LHCN-M2 (cell line): ENCODE results near the gene RGS2. TPM values are rescaled to one million over a fixed set of nuclear protein-coding genes. Genes with fewer than 3 reads are reported as not detected.

Experiments used
- DNase-seq: peaks from one replicate; pipeline ENCODE4 v3.0.0-alpha.2; 2012; ENCODE audit warnings: low read depth
- total RNA-seq: library from RNA; depleted of rRNA; stranded (reverse); fragments of >200 nt; gene quantifications from 2 replicates; pipeline ENCODE4 v1.2.3, GENCODE V29; 2014; rRNA removed

The RGS2 gene
- total RNA-seq, 1 experiment from 2014 or later: 21.1 TPM

DNA sequence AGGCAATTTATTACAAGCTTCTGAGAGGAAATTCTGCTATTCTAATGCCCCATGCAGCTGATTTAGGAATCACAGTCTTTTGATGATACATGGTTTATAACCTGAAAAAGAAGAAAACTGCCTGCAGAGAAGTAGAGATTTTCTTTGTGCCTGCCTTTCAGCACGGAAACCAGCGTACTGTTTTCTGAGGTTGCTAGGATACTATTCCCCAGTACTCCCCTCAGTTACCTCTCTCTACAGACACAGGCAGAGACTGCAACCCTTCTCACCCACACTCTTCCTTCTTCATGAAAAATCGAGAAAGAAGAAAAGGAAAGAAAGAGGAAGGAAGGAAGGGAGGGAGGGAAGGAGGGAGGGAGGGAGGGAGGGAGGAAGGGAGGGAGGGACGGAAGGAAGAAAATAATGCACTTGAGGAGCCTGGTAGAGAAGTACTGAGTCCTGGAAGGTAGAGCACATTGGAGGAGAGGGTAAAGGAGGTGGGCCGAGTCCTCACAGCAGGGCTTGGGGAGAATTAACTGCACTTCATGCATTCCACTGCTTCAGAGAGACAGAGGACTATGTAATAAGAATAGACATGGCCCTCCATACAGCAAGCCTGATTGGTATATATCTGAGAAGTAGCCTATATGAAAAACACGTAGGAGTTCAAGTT lies 21.9 kb downstream of the RGS2 start:
- DNase-seq: no peak

DNA sequence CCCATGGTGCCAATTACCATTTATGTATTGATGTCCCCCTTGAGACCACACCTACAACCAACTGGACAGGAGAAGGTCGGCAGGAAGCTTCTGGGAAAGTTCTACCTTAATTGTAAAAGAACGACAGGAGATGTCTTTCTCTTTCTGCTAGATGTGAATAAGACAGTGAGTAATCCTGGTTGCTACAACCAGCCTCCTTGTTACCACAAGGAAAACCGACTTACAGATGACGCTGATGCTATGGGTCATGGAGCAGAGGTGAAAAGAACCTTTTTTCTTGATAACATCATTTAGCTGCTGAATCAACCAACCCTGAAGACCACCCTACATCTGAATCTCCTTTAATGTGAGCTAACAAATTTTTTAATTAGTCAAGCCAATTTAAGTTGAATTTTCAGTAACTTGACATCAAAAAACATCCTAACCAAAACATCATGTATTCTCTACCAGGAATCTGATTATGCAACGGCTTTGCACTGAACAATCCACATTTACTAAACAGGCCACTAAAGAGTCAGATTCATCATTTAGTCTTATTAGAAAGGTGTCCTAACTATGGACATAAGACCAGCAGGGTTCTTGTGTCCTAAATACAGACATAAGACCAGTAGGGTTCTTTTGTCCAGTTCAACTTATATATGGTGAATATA lies 23.0 kb downstream of the RGS2 start:
- no peak for DNase-seq

DNA sequence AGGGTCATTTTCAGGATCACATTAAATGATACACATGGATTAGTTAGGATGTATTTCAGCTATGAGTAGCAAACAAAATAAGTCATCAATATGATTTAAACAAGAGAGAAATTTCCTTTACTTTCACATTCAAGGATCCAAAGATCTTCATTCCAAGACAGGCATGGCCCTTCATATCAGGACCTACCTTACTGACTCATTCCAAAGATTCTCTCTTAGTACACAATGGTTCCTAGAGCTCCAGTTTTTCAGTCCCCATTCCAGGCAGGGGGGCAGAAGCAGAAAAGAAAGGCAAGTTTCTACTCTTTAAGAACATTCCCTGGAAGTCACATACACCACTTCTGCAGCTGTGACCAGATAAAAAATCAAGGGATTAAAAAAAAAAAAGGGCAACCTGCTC lies 23.7 kb downstream of the RGS2 start:
- DNase-seq: no peak

DNA sequence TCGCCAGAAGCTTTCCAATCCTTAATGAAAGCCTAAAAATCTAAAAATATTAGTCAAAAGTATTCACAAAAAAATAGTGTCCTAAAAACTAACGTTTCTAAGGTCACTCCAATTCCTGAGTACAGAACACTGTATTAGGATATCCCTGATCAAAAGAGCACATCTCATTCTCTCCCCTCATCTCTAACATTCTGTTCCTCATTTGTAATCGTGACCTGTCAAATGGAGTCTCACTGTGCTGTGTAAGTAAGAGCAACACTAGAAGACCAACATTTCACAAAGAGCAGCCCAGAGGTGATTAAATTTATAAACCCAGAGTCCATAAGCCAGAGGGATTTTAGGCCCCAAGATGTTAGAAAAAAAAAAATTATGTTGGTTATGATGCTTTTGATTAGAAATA lies 26.3 kb downstream of the RGS2 start:
- DNase-seq: no peak

GRCh38 chr1:192839162-192840066 lies 30.6 kb downstream of the RGS2 start:
- no peak for DNase-seq

DNA sequence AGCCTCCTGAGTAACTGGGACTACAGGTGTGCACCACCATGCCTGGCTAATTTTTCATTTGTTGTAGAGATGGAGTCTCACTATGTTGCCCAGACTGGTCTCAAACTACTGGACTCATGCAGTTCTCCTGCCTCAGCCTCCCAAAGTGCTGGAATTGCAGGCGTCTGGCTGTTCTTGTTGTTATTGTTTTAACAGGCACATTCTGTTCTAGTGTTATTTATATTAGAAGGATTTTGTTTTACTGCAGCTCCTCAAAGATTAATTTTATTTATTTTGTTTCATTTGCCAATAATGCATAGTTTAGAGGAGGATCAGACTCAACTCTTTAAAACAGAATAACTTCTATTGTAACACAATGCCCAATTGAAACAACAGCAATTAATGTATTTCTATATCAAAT lies 35.5 kb downstream of the RGS2 start:
- DNase-seq: no peak

DNA sequence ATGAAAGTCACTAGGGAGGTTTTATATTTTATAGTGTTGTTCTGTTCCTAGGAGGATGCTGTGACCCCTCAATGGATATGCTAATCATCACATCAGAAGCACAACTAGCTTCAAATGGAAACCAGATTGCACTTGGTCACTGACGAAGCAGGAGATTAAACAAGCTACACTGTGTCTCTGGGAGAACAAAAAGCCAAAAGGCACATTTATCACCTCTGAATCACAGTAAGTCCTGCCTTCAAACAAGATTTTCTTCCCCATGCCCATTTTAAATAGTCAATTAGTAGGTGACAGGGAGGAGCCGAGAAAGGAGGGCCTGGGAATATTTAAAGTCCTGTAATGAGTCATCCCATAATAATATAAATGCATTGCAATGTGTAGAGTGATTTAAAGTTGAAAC lies 38.1 kb downstream of the RGS2 start:
- DNase-seq: no peak

- no peak for DNase-seq
These were observed 40.2 kb downstream of the RGS2 start for GRCh38 chr1:192849011-192849410.

- DNase-seq: no peak
These were observed 40.6 kb downstream of the RGS2 start for GRCh38 chr1:192849442-192849841.

DNA sequence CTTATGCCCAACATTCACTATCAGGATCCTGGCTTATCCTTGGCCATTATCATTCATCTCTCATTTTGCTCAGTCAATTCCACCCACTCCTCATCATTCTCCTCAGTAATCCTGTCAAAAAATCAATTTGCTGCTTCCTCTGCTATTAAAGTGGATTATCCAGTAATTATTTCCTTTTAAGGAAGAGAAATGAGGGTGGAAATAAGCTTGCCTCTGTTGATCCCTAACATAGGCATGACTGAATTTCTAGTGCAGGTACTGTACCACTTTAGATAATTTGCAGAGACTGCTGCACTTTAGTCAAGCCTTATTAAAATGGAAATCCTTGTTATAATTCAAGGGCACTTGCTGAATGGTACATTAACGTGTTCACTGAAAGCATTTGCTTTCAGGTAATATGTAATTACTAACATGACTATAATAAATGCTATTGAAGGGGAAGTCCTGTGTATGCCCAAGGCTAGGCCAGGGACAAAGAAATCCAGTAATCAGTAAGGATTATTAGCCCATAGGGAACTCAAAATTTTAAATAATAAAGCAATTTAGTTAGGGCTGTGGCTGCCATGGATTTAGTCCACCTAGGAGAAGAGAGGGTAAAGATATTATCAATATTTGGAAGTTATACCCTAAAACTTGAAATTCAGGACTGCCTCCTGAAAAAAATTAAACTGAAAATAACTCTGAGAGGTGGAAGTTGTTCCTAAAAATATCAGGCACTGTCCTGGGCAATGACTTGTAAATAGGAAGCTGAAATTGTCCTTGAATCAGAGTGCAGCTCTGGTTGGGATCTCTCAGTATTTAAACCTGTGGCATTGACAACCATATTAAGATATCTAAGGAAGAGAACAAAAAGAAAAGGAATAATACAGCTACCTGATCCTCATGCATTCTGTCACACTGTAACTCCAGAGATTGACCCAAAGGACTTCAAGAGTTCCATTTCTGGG lies 43.4 kb downstream of the RGS2 start:
- no peak for DNase-seq

DNA sequence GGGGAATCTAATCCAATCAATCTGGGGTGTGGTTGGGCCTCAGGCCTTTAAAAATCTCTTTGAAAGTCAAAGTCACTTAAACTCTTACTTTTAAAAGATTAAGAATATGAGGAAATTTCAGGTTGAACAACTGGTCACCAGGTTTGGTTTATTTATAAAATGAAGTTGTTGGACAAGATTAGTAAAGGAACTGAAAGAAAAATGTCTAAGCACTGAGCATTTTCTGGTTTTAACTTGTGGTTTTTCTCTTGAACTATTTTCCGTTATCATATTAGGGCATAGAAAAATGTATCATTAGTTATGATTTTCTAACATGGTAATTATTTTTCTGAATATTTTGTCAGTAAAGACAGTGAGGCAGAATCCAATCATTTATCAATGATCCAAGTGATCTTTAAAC lies 49.6 kb downstream of the RGS2 start:
- DNase-seq: no peak

- DNase-seq: no peak
These were observed 51.0 kb downstream of the RGS2 start for GRCh38 chr1:192859808-192860207.

- DNase-seq: no peak
These were observed 51.8 kb downstream of the RGS2 start for GRCh38 chr1:192860478-192861185.

- peak; percentile 55 for DNase-seq
These were observed 53.0 kb downstream of the RGS2 start for GRCh38 chr1:192861860-192862259.

Other genes with a start within 250 kb of the RGS2 start
- 0.11 and 0.19 TPM in 2 replicates for gene RGS1, start 233.3 kb upstream of the RGS2 start, total RNA-seq
- not detected in 2 replicates for gene RGS13, start 172.9 kb upstream of the RGS2 start, total RNA-seq